Psoas muscle (tissue), 8 donors: ENCODE measurements around the gene PAK1. TPM values are rescaled to one million over a fixed set of nuclear protein-coding genes. Genes with fewer than 3 reads are reported as not detected.
A peak's percentile ranks its signal among the peaks of the same experiment; 100 is the strongest.
"Not testable (repeated sequence)": the region's sequence is repeated elsewhere in the genome, so short reads cannot be mapped to it uniquely, and the experiment has no call there.

ENCODE experiments used
- ATAC-seq, 4 donors: fragments of 200-7000 bp; cut with Tn5 transposase; one replicate each; pipeline ENCODE4 v1.9.1; 2020; ENCODE audit warnings: moderate library complexity in 3 of 4, mild to moderate bottlenecking in 2 of 4
- DNase-seq, 2 donors: peaks; one replicate each; pipeline ENCODE4 v3.0.0-alpha.2; 2020
- H3K27ac ChIP-seq: fragments of 200-600 bp; one replicate; pipeline ENCODE4 v1.8.0; 2022
- H3K27me3 ChIP-seq, 3 donors: fragments of 200-600 bp in 1 of 3; one replicate each; pipeline versions ENCODE4 v1.6.1 to v1.8.0; 2013 to 2022; ENCODE audit warnings: low read length in 2 of 3, mild to moderate bottlenecking in 2 of 3, moderate library complexity in 1 of 3; ENCODE audit not compliant: insufficient read depth in 3 of 3
- H3K36me3 ChIP-seq, 2 donors: fragments of 200-600 bp in 1 of 2; one replicate each; pipeline versions ENCODE4 v1.6.1 to v1.8.0; 2013 to 2022; ENCODE audit warnings: low read depth in 1 of 2, mild to moderate bottlenecking in 1 of 2, moderate library complexity in 1 of 2; ENCODE audit not compliant: insufficient read depth in 1 of 2
- H3K4me1 ChIP-seq: fragments of 200-600 bp; one replicate; pipeline ENCODE4 v1.8.0; 2022
- H3K4me3 ChIP-seq: fragments of 200-600 bp; one replicate; pipeline ENCODE4 v1.8.0; 2022; ENCODE audit warnings: mild to moderate bottlenecking
- H3K9me3 ChIP-seq: fragments of 200-600 bp; one replicate; pipeline ENCODE4 v1.8.0; 2022
- WGBS, 3 donors: extraction: QIAGEN DNeasy Blood & Tissue Kit; methylation state at CpG; one replicate each; pipeline versions ENCODE4 v1.1.6 to v1.1.7; 2013; 5-methylcytosine and 5-hydroxymethylcytosine counted together
- intact Hi-C, 2 donors: fragments of 100-400 bp; cut with DNase I; formaldehyde crosslinking; loops; one replicate each; pipeline versions ENCODE4 v1.11.0 to v1.14.2; 2022
- polyA plus RNA-seq, 3 donors: library from polyadenylated mRNA; stranded (reverse); fragments of 200-250 nt; gene quantifications; one replicate each; pipeline ENCODE4 v1.2.3, GENCODE V29; 2013
- total RNA-seq, 4 donors: library from RNA; stranded (reverse); fragmentation: NEBNext Ultra II Directional in 2 of 4; extraction: Animal tissue kit (Norgen Biotek cat#: 25700) in 2 of 4; gene quantifications; one replicate each; pipeline versions ENCODE4 v1.2.1 to v1.2.4, GENCODE V29; 2021 to 2023
- TF ChIP-seq, protein P1 (sequence below): fragments of 200-600 bp; IDR thresholded peaks from one replicate; pipeline ENCODE4 v1.8.0; 2022; ENCODE audit warnings: antibody characterized with exemption
- donor health status: healthy with polysubstance abuse.
- donor health status: DM: no; HTN: no; CAD: no; lungs with moderate emphysema.
- donor health status: Bipolar disorder and iron deficiency.
- donor health status: healthy.
- donor health status: DM: yes; HTN: yes; CAD: no.
- donor health status: DM: no; HTN: no; CAD: no.
- donor health status: DM: no; HTN: no; CAD: no.
- donor health status: DM: yes; HTN: yes; CAD: no.

The PAK1 gene
- total and polyA plus RNA-seq, 7 donors = 12.8 to 78.7 (median 39.5) TPM

DNA sequence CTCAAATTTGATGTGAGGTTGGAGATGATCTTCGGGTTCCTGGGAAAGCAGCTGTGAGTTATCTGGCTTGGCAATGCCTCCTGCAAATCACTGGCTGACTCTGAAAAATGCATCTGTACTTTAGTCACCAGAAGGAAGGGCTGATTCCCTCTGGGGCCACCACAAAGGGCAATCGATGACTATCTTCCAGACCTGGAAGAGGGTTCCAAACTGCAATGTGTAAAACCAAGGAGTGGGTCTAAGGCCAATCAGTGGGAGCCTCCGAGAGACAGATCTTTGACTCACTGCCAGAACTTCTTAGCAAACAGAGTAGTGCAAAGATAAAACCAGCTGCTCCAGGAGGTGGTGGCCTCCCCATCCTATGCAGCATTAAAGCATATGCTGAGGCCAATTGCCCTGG lies 29.1 kb upstream of the PAK1 start:
- 9 to 20% (median 16%) methylated on average over 3 of the region's 3 CpGs for WGBS, 3 donors

DNA sequence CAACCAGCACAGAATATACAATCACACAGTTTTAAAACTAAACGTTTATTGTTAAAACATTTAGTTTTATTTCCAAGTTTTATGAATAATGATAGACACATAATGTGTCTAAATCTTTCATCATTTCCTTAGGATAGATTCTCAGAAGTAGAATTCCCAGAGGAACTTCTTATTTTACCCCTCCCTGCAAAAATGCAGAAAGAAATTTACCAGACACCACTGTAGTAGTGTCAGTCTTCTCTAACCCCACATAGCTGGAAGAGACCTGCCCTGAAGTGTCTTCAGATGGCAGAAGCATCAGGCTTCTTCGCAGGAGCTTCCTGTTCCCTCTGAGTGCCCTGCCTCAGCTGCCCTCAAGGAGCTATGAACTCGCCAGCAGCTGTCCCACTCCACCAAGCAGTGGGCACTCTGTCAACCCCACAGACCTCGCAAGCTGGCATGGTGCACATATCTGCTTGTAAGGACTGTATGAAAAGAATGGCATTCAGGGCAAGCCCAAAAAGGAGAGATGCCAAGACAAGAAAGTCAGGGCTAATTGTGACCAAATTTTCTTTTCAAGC lies 28.5 kb upstream of the PAK1 start:
- WGBS, 3 donors = 22 to 32% (median 26%) methylated on average over 4 of the region's 4 CpGs
- Histone ChIP-seq H3K36me3 (no peaks in the 10 kb centered on the region), H3K27ac (no peak overlapping the region), H3K4me1 (no peaks in the 10 kb centered on the region), H3K4me3 (no peak overlapping the region), H3K9me3 (no peaks in the 10 kb centered on the region), H3K27me3 (no peaks in the 10 kb centered on the region)
- TF ChIP-seq, protein P1, sequence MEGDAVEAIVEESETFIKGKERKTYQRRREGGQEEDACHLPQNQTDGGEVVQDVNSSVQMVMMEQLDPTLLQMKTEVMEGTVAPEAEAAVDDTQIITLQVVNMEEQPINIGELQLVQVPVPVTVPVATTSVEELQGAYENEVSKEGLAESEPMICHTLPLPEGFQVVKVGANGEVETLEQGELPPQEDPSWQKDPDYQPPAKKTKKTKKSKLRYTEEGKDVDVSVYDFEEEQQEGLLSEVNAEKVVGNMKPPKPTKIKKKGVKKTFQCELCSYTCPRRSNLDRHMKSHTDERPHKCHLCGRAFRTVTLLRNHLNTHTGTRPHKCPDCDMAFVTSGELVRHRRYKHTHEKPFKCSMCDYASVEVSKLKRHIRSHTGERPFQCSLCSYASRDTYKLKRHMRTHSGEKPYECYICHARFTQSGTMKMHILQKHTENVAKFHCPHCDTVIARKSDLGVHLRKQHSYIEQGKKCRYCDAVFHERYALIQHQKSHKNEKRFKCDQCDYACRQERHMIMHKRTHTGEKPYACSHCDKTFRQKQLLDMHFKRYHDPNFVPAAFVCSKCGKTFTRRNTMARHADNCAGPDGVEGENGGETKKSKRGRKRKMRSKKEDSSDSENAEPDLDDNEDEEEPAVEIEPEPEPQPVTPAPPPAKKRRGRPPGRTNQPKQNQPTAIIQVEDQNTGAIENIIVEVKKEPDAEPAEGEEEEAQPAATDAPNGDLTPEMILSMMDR = no peak
- intact Hi-C loops = no loop called here
- ATAC-seq (no peak), DNase-seq (no peak)

More for the DNA sequence above, 29.1 kb upstream of the PAK1 start:
- H3K27me3 ChIP-seq = no peaks in the 10 kb centered on the region
- TF ChIP-seq, protein P1 = no peak
- H3K4me3 ChIP-seq = no peak overlapping the region
- no peaks in the 10 kb centered on the region for H3K4me1 ChIP-seq
- no peaks in the 10 kb centered on the region for H3K9me3 ChIP-seq
- ATAC-seq (no peak), DNase-seq (no peak)
- no peak overlapping the region for H3K27ac ChIP-seq
- H3K36me3 ChIP-seq = no peaks in the 10 kb centered on the region
- intact Hi-C loops = no loop called here

DNA sequence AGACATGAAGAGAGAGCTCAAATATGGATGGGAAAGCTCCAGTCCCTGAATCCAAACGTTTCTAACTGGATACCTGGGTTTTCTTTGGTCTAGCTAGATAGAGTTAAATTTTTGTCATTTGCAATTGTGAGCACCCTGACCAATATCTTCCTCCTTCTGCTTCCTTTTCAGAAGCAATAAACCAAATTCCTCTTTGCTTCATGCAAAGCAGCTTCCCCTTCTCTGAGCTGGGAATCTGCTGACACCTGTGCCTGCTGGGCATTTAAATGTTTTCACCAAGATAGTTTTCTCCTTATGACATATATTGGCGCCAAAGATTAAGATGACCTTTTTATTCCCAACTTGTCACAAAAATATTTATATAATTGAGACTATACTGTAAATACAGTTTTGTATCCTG lies 27.9 kb upstream of the PAK1 start:
- intact Hi-C loops = no loop called here
- Histone ChIP-seq H3K27ac (no peak overlapping the region), H3K27me3 (no peaks in the 10 kb centered on the region), H3K4me1 (no peaks in the 10 kb centered on the region), H3K9me3 (no peaks in the 10 kb centered on the region), H3K36me3 (no peaks in the 10 kb centered on the region), H3K4me3 (no peak overlapping the region)
- TF ChIP-seq, protein P1 = no peak
- WGBS, 3 donors = 49 to 65% (median 63%) methylated on average over 2 of the region's 2 CpGs
- DNase-seq (no peak), ATAC-seq (no peak)

GRCh38 chr11:77497368-77497767 lies 23.5 kb upstream of the PAK1 start:
- Histone ChIP-seq H3K27ac (no peak overlapping the region), H3K4me3 (no peak overlapping the region), H3K36me3 (no peaks in the 10 kb centered on the region), H3K27me3 (no peaks in the 10 kb centered on the region), H3K9me3 (no peaks in the 10 kb centered on the region), H3K4me1 (no peaks in the 10 kb centered on the region)
- intact Hi-C loops = loop anchor here in 1 of 2 donors (2.0 kb wide), 1 partner anchor 39 kb away; no protein-coding TSS in a partner anchor
- ATAC-seq (peak in 1 of 4 donors; percentile 55), DNase-seq (no peak)
- TF ChIP-seq, protein P1 = no peak
- WGBS, 3 donors = 6 to 22% (median 13%) methylated on average over 1 of the region's 1 CpG

GRCh38 chr11:77495526-77495925 lies 21.6 kb upstream of the PAK1 start:
- ATAC-seq (no peak), DNase-seq (no peak)
- Histone ChIP-seq H3K27ac (no peak overlapping the region), H3K4me1 (no peaks in the 10 kb centered on the region), H3K36me3 (no peaks in the 10 kb centered on the region), H3K27me3 (no peaks in the 10 kb centered on the region), H3K4me3 (no peak overlapping the region), H3K9me3 (no peaks in the 10 kb centered on the region)
- WGBS, 3 donors = 94 to 100% (median 96%) methylated on average over 1 of the region's 1 CpG
- TF ChIP-seq, protein P1 = no peak
- intact Hi-C loops = no loop called here

- WGBS, 3 donors = 95 to 100% (median 98%) methylated on average over 4 to 26 of the region's 28 CpGs
- ATAC-seq, H3K4me1 ChIP-seq, H3K27me3 ChIP-seq, H3K9me3 ChIP-seq, DNase-seq, H3K4me3 ChIP-seq, intact Hi-C loops, H3K27ac ChIP-seq, H3K36me3 ChIP-seq: not testable (repeated sequence)
These were observed 16.1 kb upstream of the PAK1 start for GRCh38 chr11:77490035-77490434.
